DOHH2 (cell line): ENCODE data around the gene BCORL1.

Experiments
- H3F3A ChIP-seq: fragments of 200-600 bp; sonication (generic), shearing (Covaris generic); 2 replicates; pipeline ENCODE4 v1.6.0; 2016; ENCODE audit warnings: antibody characterized with exemption, mild to moderate bottlenecking; ENCODE audit not compliant: control insufficient read depth, insufficient read depth
- H3K27ac ChIP-seq: fragments of 200-600 bp; sonication (generic); 2 replicates; pipeline ENCODE4 v1.5.1; 2014; ENCODE audit warnings: low read depth, mild to moderate bottlenecking, low read length, moderate library complexity
- H3K27me3 ChIP-seq: fragments of 200-600 bp; sonication (generic); 2 replicates; pipeline ENCODE4 v1.6.1; 2014; ENCODE audit warnings: mild to moderate bottlenecking, low read length, mixed read lengths; ENCODE audit not compliant: control insufficient read depth
- H3K36me3 ChIP-seq: fragments of 200-600 bp; sonication (generic); 2 replicates; pipeline ENCODE4 v1.6.1; 2014; ENCODE audit warnings: mild to moderate bottlenecking, low read length, moderate library complexity, mixed read lengths; ENCODE audit not compliant: control insufficient read depth
- H3K4me1 ChIP-seq: fragments of 200-600 bp; sonication (generic); 2 replicates; pipeline ENCODE4 v1.6.1; 2014; ENCODE audit warnings: mild to moderate bottlenecking, low read length, mixed read lengths; ENCODE audit not compliant: control insufficient read depth
- H3K4me2 ChIP-seq: fragments of 200-600 bp; sonication (generic); 2 replicates; pipeline ENCODE4 v1.6.0; 2014; ENCODE audit warnings: mild to moderate bottlenecking, low read length, moderate library complexity
- H3K4me3 ChIP-seq: fragments of 200-600 bp; sonication (generic); 2 replicates; pipeline ENCODE4 v1.5.1; 2014; ENCODE audit warnings: mild to moderate bottlenecking, low read length, mixed read lengths
- H3K79me2 ChIP-seq: fragments of 200-600 bp; sonication (generic); 2 replicates; pipeline ENCODE4 v1.6.1; 2014; ENCODE audit warnings: mild to moderate bottlenecking, low read length, mixed read lengths; ENCODE audit not compliant: control insufficient read depth
- H3K9me2 ChIP-seq: fragments of 200-600 bp; sonication (generic); replicated peaks from 2 replicates; pipeline ENCODE4 v1.6.1; 2014; ENCODE audit warnings: mild to moderate bottlenecking, low read length, mixed read lengths; ENCODE audit not compliant: control insufficient read depth
- H3K9me3 ChIP-seq: fragments of 200-600 bp; sonication (generic); 2 replicates; pipeline ENCODE4 v1.6.1; 2014; ENCODE audit warnings: antibody characterized with exemption, low read length, mixed read lengths; ENCODE audit not compliant: control insufficient read depth, insufficient read depth
- H4K20me1 ChIP-seq: fragments of 200-600 bp; sonication (generic); 2 replicates; pipeline ENCODE4 v1.6.0; 2014; ENCODE audit warnings: low read depth, mild to moderate bottlenecking, antibody characterized with exemption, low read length, moderate library complexity; ENCODE audit not compliant: control insufficient read depth, insufficient read depth
- EZH2phosphoT487 ChIP-seq: fragments of 200-600 bp; sonication (generic); IDR thresholded peaks from 2 replicates; pipeline ENCODE4 v1.6.1; 2017; ENCODE audit warnings: borderline replicate concordance, mild to moderate bottlenecking, antibody characterized with exemption, low read length, moderate library complexity, mixed read lengths
- TF ChIP-seq, protein P1 (sequence below): fragments of 200-600 bp; sonication (generic); IDR thresholded peaks from one replicate; pipeline ENCODE4 v1.5.1; 2014; ENCODE audit warnings: antibody characterized with exemption, mild to moderate bottlenecking, low read depth, low read length; ENCODE audit not compliant: poor library complexity, severe bottlenecking

Gene BCORL1

DNA sequence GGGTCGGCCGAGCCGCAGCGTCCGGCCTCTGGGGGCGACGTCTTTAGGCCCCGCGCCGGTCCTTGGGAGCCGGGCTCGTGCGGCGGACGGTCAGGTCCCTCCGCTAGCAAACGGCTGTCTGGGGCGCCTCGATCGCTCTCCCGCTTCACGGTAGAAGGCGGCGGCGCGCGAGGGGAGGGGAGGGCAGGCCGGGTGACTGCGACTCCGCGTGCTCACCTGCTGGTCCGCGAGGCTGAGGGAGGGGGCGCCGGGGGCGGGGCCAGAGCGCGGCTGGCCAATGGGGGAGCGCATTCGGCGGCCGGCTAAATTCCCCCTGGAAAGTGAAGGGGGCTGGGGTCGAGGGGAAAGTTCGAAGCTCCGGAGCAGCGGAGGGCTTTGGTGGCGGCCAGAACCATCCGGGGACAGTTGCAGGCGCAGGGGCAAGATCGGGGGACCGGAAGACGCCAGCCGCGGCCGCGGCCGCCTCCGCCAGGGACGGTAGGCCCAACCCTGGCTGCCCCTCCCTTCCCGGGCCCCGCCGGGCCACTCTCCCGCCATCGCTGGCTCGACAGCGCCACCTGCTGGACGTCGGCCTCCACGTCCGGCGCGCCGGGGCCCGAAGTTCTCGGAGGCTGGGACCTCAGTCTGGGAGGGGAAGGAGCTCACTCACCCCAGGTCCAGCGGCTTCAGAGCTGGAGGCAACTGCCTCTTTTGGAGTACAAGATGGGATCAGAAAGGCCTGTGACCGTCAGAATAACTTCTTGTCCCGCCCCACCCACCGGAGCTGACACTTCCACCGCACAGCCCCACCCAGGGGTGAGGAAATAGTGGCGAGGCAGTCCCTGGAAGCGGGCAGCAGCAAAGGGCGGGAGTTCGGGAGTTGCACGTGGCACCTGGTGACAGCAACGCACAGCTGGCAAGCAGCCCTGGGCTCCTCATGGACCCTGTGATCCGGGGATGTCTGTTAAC is 78.0 kb downstream of the BCORL1 start:
- no peaks in the 10 kb centered on the region for H3K9me3 ChIP-seq
- H3K27ac ChIP-seq, result no peak overlapping the region
- no peaks in the 10 kb centered on the region for H3K27me3 ChIP-seq
- no peaks in the 10 kb centered on the region for H3K36me3 ChIP-seq
- H3K79me2 ChIP-seq, result no peaks in the 10 kb centered on the region
- H3K4me2 ChIP-seq, result peak overlapping the region; percentile 83
- H4K20me1 ChIP-seq, result no peaks in the 10 kb centered on the region
- TF ChIP-seq, protein P1, sequence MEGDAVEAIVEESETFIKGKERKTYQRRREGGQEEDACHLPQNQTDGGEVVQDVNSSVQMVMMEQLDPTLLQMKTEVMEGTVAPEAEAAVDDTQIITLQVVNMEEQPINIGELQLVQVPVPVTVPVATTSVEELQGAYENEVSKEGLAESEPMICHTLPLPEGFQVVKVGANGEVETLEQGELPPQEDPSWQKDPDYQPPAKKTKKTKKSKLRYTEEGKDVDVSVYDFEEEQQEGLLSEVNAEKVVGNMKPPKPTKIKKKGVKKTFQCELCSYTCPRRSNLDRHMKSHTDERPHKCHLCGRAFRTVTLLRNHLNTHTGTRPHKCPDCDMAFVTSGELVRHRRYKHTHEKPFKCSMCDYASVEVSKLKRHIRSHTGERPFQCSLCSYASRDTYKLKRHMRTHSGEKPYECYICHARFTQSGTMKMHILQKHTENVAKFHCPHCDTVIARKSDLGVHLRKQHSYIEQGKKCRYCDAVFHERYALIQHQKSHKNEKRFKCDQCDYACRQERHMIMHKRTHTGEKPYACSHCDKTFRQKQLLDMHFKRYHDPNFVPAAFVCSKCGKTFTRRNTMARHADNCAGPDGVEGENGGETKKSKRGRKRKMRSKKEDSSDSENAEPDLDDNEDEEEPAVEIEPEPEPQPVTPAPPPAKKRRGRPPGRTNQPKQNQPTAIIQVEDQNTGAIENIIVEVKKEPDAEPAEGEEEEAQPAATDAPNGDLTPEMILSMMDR, result peak; percentile 63
- TF ChIP-seq EZH2phosphoT487, result no peak
- peaks cover 17% of the 10 kb centered on the region for H3K4me1 ChIP-seq
- H3K9me2 ChIP-seq, result no peaks in the 10 kb centered on the region
- no peaks in the 10 kb centered on the region for H3F3A ChIP-seq
- peak overlapping the region; percentile 68 for H3K4me3 ChIP-seq

DNA sequence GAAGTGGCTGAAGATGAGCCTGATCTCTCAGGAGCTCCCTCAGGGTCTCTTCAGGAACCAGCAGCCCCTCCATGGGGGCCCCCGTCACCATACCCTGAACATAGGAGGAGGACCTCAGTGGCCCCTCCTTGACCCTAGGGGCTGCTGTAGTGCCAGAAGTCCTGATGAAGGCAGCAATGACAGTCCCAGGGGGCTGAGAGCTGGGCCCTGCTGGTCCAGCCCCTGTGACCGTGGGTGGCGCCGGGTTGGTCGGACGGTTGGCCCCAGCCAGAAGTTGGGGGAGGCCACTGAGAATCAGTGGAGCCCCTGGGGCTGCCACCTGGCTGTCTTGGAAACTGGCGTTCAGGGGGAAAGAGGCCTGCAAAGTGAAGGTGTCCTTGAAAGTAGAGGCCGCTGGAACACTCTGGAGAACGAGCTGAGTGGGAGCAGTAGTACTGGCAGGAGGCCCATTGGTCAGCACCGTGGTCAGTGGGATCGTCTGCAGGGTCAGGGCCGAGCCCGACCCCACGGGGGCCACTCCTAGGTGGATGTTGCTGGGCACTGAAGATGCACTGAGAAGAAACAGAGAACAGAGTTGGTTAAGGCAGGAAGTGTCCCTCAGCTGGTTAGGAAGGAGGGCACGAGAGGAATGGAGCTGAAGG is 84.7 kb downstream of the BCORL1 start:
- Histone ChIP-seq H3F3A (no peaks in the 10 kb centered on the region), H3K27ac (no peak overlapping the region), H3K4me2 (no peak overlapping the region), H3K4me3 (no peak overlapping the region), H3K36me3 (peaks cover 13% of the 10 kb centered on the region), H3K9me3 (no peaks in the 10 kb centered on the region), H3K9me2 (no peaks in the 10 kb centered on the region), H3K79me2 (no peaks in the 10 kb centered on the region), H3K27me3 (no peaks in the 10 kb centered on the region), H3K4me1 (no peaks in the 10 kb centered on the region), H4K20me1 (no peaks in the 10 kb centered on the region)
- no peak for TF ChIP-seq EZH2phosphoT487
- TF ChIP-seq, protein P1, result no peak

GRCh38 chrX:130071611-130072344 is 89.3 kb downstream of the BCORL1 start:
- no peak for TF ChIP-seq EZH2phosphoT487
- TF ChIP-seq, protein P1, result no peak
- Histone ChIP-seq H3K4me3 (no peak overlapping the region), H3K4me1 (no peaks in the 10 kb centered on the region), H3K9me2 (no peaks in the 10 kb centered on the region), H3F3A (no peaks in the 10 kb centered on the region), H3K79me2 (no peaks in the 10 kb centered on the region), H3K4me2 (no peak overlapping the region), H3K9me3 (no peaks in the 10 kb centered on the region), H4K20me1 (no peaks in the 10 kb centered on the region), H3K27me3 (no peaks in the 10 kb centered on the region), H3K36me3 (peaks cover 19% of the 10 kb centered on the region), H3K27ac (no peak overlapping the region)
